Ectodermal cell (in vitro differentiated cells): ENCODE measurements around the gene CTDSP2.
A peak's percentile ranks its signal among the peaks of the same experiment; 100 is the strongest.
"Not testable (repeated sequence)": the region's sequence is repeated elsewhere in the genome, so short reads cannot be mapped to it uniquely, and the experiment has no call there.

Experiments
- H3K27ac ChIP-seq: 2 replicates; pipeline ENCODE4 v1.7.0; 2013; ENCODE audit warnings: mild to moderate bottlenecking, low read depth, low read length; ENCODE audit not compliant: insufficient read depth, poor library complexity, severe bottlenecking
- H3K27me3 ChIP-seq: 2 replicates; pipeline ENCODE4 v1.7.0; 2013; ENCODE audit warnings: mild to moderate bottlenecking, low read length; ENCODE audit not compliant: insufficient read depth, control insufficient read depth, poor library complexity, severe bottlenecking
- H3K36me3 ChIP-seq: one replicate; pipeline ENCODE4 v1.7.0; 2013; ENCODE audit warnings: low read length; ENCODE audit not compliant: control insufficient read depth, insufficient read depth
- H3K4me1 ChIP-seq: one replicate; pipeline ENCODE4 v1.7.0; 2013; ENCODE audit warnings: low read length; ENCODE audit not compliant: control insufficient read depth, insufficient read depth
- H3K4me3 ChIP-seq: 2 replicates; pipeline ENCODE4 v1.7.0; 2013; ENCODE audit warnings: low read depth, low read length, control low read depth; ENCODE audit not compliant: insufficient read depth
- H3K9me3 ChIP-seq: 2 replicates; pipeline ENCODE4 v1.7.0; 2013; ENCODE audit warnings: mild to moderate bottlenecking, low read length, moderate library complexity; ENCODE audit not compliant: control insufficient read depth
- WGBS, 2 experiments: methylation state at CpG; one replicate each; pipeline ENCODE4 v1.1.7; 2013; ENCODE audit warnings: missing lambda C conversion rate in 2 of 2; 5-methylcytosine and 5-hydroxymethylcytosine counted together

CTDSP2 gene

DNA sequence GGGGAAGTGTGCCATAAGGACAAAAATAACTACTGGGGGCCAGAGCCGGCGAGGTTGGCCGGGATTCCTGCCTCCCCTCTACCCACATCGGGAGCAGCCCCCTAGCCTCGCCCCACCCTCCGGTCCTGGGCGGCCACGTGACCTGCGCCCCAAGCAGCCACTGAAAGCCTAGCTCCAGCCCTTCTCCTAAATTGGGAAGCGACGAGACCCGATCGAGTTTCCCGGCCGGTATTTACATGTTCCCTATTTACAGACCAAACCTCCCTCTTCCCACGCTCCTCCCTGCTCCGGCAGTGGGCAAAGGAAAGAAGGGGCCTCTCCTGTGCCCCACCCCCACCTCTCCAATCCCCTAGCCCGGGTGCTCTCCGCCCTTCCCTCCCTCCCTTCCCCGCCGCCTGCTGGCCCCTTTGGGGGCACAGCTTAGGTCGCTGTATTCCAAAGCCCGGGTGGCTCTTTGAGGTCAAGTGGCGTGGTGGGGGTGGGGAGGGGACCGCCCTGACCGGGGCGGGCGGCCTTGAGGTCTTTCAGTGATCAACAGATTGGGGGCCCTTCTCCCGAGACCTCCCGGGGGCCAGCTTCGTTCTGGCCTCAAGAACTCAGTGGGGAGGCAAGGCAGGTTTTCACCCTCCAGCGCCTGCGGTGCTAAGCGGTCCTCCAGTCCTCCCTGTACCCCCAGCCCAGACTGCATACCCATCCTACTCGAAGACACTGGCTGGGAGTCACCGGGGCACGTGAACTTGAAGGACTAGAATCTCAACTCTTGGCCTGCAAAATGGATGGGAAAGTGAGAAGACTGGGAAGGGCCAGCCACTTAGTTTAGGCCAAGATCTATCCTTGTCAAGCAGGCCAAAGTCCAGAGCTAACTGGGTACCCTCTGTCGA, 6.3 kb upstream of the CTDSP2 start:
- H3K4me1 ChIP-seq = peaks cover 26% of the 10 kb centered on the region
- H3K4me3 ChIP-seq = peak overlapping the region; percentile 37
- no peaks in the 10 kb centered on the region for H3K36me3 ChIP-seq
- peak overlapping the region; percentile 33 for H3K27ac ChIP-seq
- WGBS, 2 experiments = 5 to 7% methylated on average over 34 to 38 of the region's 38 CpGs
- no peaks in the 10 kb centered on the region for H3K27me3 ChIP-seq
- no peaks in the 10 kb centered on the region for H3K9me3 ChIP-seq

DNA sequence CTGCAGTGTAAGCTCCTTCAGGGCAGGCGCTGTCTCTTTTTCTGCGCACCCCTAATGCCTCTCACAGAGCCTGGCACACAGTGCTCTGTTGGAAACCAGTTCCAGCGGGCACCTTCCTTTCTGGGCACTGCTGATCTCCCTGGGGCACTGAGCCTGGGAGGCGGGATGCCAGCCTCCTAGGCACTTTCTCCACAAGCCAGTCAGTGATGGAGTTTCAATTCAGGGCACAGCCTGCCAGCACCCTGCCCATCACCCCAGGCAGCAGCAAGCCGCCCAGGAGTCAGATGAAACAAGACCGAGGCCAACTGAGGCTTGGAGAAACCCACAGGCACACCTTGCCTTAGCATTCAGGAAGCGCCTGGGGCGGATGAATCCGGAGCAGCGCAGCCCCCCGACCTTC, 5.7 kb upstream of the CTDSP2 start:
- 30 to 33% methylated on average over 11 of the region's 11 CpGs for WGBS, 2 experiments
- Histone ChIP-seq H3K27me3 (no peaks in the 10 kb centered on the region), H3K9me3 (no peaks in the 10 kb centered on the region), H3K36me3 (no peaks in the 10 kb centered on the region), H3K4me1 (peaks cover 26% of the 10 kb centered on the region), H3K27ac (no peak overlapping the region), H3K4me3 (peak overlapping the region; percentile 37)

GRCh38 chr12:57851552-57851951, 5.0 kb upstream of the CTDSP2 start:
- H3K4me3 ChIP-seq = no peak overlapping the region
- H3K36me3 ChIP-seq = no peaks in the 10 kb centered on the region
- H3K4me1 ChIP-seq = peaks cover 26% of the 10 kb centered on the region
- no peak overlapping the region for H3K27ac ChIP-seq
- no peaks in the 10 kb centered on the region for H3K27me3 ChIP-seq
- no peaks in the 10 kb centered on the region for H3K9me3 ChIP-seq
- 53 to 61% methylated on average over 1 of the region's 1 CpG for WGBS, 2 experiments

DNA sequence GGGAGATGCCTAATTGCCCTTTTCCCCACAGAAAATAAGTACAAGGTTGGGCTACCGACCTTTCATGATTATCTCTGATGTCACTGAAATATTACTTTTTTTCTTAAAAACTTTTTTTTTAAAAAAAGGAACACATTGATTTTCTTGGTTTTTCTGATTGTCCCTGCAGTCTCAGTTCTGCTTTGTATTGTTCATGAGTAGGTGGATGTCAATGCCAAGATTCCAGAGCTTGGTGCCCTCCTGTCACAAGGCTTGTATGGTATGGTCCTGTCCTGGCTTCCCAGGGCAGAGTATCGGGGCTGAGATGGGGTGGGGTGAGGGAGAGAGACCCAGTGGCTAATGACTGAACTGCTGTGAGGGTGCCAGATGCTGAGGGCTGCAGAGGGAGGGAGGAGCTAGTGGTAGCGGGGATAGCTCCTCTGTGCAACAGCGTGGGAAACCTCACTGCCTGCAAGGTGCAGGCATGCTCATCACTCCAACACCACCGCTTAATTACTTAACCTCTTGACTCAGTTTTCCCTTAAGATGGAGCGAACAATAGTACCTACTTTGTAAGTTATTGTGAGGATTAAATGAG, 4.4 kb upstream of the CTDSP2 start:
- H3K9me3 ChIP-seq = no peaks in the 10 kb centered on the region
- WGBS, 2 experiments = 60 to 63% methylated on average over 4 to 6 of the region's 6 CpGs
- no peak overlapping the region for H3K27ac ChIP-seq
- peaks cover 26% of the 10 kb centered on the region for H3K4me1 ChIP-seq
- H3K27me3 ChIP-seq = no peaks in the 10 kb centered on the region
- H3K36me3 ChIP-seq = no peaks in the 10 kb centered on the region
- H3K4me3 ChIP-seq = no peak overlapping the region

GRCh38 chr12:57849447-57849846, 2.9 kb upstream of the CTDSP2 start:
- H3K9me3 ChIP-seq, H3K27me3 ChIP-seq, H3K4me3 ChIP-seq, H3K27ac ChIP-seq, H3K36me3 ChIP-seq: not testable (repeated sequence)
- peaks cover 26% of the 10 kb centered on the region for H3K4me1 ChIP-seq
- 91 to 94% methylated on average over 3 of the region's 3 CpGs for WGBS, 2 experiments

GRCh38 chr12:57849035-57849434, 2.5 kb upstream of the CTDSP2 start:
- no peak overlapping the region for H3K4me3 ChIP-seq
- H3K36me3 ChIP-seq = no peaks in the 10 kb centered on the region
- no peaks in the 10 kb centered on the region for H3K9me3 ChIP-seq
- H3K4me1 ChIP-seq = peaks cover 30% of the 10 kb centered on the region
- H3K27ac ChIP-seq = no peak overlapping the region
- WGBS, 2 experiments = 85 to 95% methylated on average over 2 of the region's 2 CpGs
- H3K27me3 ChIP-seq = no peaks in the 10 kb centered on the region

GRCh38 chr12:57848208-57848607, 1.7 kb upstream of the CTDSP2 start:
- H3K36me3 ChIP-seq = no peaks in the 10 kb centered on the region
- H3K27ac ChIP-seq = no peak overlapping the region
- H3K9me3 ChIP-seq = no peaks in the 10 kb centered on the region
- WGBS, 2 experiments = 81 to 84% methylated on average over 1 to 3 of the region's 3 CpGs
- no peak overlapping the region for H3K4me3 ChIP-seq
- H3K27me3 ChIP-seq = no peaks in the 10 kb centered on the region
- peaks cover 34% of the 10 kb centered on the region for H3K4me1 ChIP-seq

- 0% methylated on average over 26 of the region's 26 CpGs for WGBS, 2 experiments
Measured at GRCh38 chr12:57846285-57846576, 298 bp downstream of the CTDSP2 start.

DNA sequence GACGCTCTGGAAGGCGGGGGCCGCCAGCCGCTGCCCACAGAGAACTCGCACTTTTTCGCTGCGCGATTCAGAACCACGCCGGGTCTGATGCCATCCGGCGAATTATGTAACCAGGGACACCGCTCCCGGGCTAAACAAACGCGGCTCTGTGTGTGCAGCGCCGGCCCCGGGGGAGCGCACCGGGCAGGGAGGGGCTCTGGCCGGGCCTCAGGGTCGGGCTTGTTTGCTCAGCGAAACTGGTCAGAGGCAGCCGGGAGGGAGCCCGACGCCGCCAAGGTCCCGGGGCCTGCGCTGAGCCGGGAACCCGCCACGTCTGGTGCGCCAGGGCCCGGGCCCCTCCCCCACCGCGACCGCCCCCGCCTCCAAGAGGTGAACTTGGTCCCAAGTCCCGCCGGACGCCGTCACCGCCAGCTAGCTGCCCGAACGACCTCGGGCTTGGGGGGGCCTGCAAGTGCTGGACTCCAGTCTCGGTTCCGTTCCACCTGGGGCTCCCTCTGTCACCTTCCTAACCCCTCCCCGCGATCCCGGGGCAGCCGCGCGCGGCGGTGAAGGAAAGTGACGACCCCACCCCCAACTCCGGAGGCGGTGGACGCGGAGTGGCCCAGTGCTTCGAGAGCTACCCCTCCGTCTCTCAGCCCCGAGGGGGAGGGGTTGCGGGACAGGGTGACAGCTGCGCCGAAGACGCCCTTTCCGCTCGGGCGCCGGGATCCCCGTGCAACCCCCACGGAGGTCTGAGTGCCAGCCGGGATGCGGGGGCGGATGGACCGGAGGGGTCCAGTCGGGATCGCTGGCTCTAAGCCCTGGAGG, 848 bp downstream of the CTDSP2 start:
- no peaks in the 10 kb centered on the region for H3K27me3 ChIP-seq
- H3K9me3 ChIP-seq = no peaks in the 10 kb centered on the region
- WGBS, 2 experiments = 0% methylated on average over 81 of the region's 81 CpGs
- peak overlapping the region; percentile 100 for H3K27ac ChIP-seq
- H3K36me3 ChIP-seq = no peaks in the 10 kb centered on the region
- H3K4me1 ChIP-seq = peaks cover 34% of the 10 kb centered on the region
- H3K4me3 ChIP-seq = peak overlapping the region; percentile 94

More at GRCh38 chr12:57846285-57846576, 298 bp downstream of the CTDSP2 start:
- Histone ChIP-seq H3K4me3 (peak overlapping the region; percentile 94), H3K36me3 (no peaks in the 10 kb centered on the region), H3K9me3 (no peaks in the 10 kb centered on the region), H3K4me1 (peaks cover 35% of the 10 kb centered on the region), H3K27ac (peak overlapping the region; percentile 100), H3K27me3 (no peaks in the 10 kb centered on the region)
